Measurements from ENCODE around the gene AK2. TPM values are rescaled to one million over a fixed set of nuclear protein-coding genes. Genes with fewer than 3 reads are reported as not detected.

AK2 gene
- total and polyA plus RNA-seq, 10 of the 15 experiments (the other 5 are each of a cell fraction or from before 2014, with no cell fraction given) = 52.3 to 500 (median 278) TPM

DNA sequence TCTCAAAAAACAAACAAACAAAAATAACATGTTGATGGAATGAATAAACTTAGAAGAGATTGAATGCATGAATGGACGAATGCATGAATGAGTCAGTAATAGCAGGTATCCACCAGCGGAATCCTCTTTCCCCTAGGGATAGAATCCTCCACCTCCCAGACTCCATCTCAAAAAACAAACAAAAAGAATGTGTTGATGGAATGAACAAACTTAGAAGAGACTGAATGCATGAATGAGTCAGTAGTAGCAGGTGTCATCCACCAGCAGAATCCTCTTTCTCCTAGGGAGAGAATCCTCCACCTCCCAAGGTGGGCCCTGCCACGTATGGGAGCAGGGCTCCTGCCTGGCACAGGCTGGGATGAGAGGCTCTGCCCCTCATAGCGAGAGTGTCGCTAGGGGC is 45.3 kb downstream of the AK2 start (continued):
- TF ChIP-seq, protein P1, sequence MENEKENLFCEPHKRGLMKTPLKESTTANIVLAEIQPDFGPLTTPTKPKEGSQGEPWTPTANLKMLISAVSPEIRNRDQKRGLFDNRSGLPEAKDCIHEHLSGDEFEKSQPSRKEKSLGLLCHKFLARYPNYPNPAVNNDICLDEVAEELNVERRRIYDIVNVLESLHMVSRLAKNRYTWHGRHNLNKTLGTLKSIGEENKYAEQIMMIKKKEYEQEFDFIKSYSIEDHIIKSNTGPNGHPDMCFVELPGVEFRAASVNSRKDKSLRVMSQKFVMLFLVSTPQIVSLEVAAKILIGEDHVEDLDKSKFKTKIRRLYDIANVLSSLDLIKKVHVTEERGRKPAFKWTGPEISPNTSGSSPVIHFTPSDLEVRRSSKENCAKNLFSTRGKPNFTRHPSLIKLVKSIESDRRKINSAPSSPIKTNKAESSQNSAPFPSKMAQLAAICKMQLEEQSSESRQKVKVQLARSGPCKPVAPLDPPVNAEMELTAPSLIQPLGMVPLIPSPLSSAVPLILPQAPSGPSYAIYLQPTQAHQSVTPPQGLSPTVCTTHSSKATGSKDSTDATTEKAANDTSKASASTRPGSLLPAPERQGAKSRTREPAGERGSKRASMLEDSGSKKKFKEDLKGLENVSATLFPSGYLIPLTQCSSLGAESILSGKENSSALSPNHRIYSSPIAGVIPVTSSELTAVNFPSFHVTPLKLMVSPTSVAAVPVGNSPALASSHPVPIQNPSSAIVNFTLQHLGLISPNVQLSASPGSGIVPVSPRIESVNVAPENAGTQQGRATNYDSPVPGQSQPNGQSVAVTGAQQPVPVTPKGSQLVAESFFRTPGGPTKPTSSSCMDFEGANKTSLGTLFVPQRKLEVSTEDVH (IDR thresholded peaks at IDR 0.05; ENCODE audit: low read depth, partially characterized antibody) = no peak
- TF ChIP-seq SIN3A (IDR thresholded peaks at IDR 0.05; ENCODE audit: low read depth, low read length) (no peak), NR2C2 (IDR thresholded peaks at IDR 0.05; ENCODE audit: borderline replicate concordance, control insufficient read depth, insufficient read length, low read depth) (no peak), RBBP5 (conservative IDR thresholded peaks at IDR 0.05) (no peak), TBL1XR1 (IDR thresholded peaks at IDR 0.05; ENCODE audit: low read depth, low read length) (no peak), NRF1 (conservative IDR thresholded peaks at IDR 0.05; ENCODE audit: low read depth, low read length) (no peak)
- TF ChIP-seq, protein P2, sequence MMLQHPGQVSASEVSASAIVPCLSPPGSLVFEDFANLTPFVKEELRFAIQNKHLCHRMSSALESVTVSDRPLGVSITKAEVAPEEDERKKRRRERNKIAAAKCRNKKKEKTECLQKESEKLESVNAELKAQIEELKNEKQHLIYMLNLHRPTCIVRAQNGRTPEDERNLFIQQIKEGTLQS (IDR thresholded peaks at IDR 0.05; ENCODE audit: borderline replicate concordance, extremely low read depth, low read depth, low read length) = no peak

GRCh38 chr1:32990887-32991286 is 45.8 kb downstream of the AK2 start:
- FAIRE-seq = no peak
- H3K4me1 ChIP-seq (ENCODE audit: control insufficient read depth, insufficient read depth, low read length) = peaks cover 57% of the 10 kb centered on the region

More at GRCh38 chr1:32990887-32991286, 45.8 kb downstream of the AK2 start:
- no peaks in the 10 kb centered on the region for H3K79me2 ChIP-seq (ENCODE audit: control insufficient read depth, insufficient read depth, low read length)
- H3K27ac ChIP-seq (ENCODE audit: control insufficient read depth, insufficient read depth) = peak overlapping the region; percentile 99
- WGBS (ENCODE audit: insufficient coverage, insufficient replicate concordance, low lambda C conversion rate, missing lambda C conversion rate) = 85% methylated on average over 4 of the region's 5 CpGs
- H3K27me3 ChIP-seq (replicated peaks in 1 of 2; ENCODE audit: control insufficient read depth in 2 of 2, insufficient read depth in 2 of 2, low read length in 1 of 2) = no peaks in the 10 kb centered on the region
- no TSS peak for BruUV-seq (replicated peaks)
- intact Hi-C loops (cut with micrococcal nuclease; ENCODE audit: unreplicated experiment) (loop anchor here (5.0 kb wide), 1 partner anchor 36 kb away; no protein-coding TSS in a partner anchor), in situ Hi-C loops (cut with MboI) (no loop called here)
- no peak overlapping the region for H3K4me2 ChIP-seq (ENCODE audit: control insufficient read depth, insufficient read depth)
- ATAC-seq (no peak), DNase-seq (ENCODE audit: low read depth, low spot score) (no peak)
- H3K9ac ChIP-seq (ENCODE audit: control insufficient read depth, insufficient read depth, low read length) = no peak overlapping the region; the same call in 1 of the 2 replicates
- no peak for TF ChIP-seq SREBF2 (IDR thresholded peaks at IDR 0.05; ENCODE audit: low read length)
- TF ChIP-seq BACH1 (IDR thresholded peaks at IDR 0.05; ENCODE audit: borderline replicate concordance) = no peak
- TF ChIP-seq EED (IDR thresholded peaks at IDR 0.05; ENCODE audit: low read depth) = no peak
- no peak for TF ChIP-seq HCFC1 (IDR thresholded peaks at IDR 0.05; ENCODE audit: low read length)
- no peak for TF ChIP-seq STAT1 (conservative IDR thresholded peaks at IDR 0.05)
- TF ChIP-seq, protein P3, sequence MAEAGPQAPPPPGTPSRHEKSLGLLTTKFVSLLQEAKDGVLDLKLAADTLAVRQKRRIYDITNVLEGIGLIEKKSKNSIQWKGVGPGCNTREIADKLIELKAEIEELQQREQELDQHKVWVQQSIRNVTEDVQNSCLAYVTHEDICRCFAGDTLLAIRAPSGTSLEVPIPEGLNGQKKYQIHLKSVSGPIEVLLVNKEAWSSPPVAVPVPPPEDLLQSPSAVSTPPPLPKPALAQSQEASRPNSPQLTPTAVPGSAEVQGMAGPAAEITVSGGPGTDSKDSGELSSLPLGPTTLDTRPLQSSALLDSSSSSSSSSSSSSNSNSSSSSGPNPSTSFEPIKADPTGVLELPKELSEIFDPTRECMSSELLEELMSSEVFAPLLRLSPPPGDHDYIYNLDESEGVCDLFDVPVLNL (IDR thresholded peaks at IDR 0.05; ENCODE audit: low read depth, low read length) = no peak
- TF ChIP-seq BRCA1 (IDR thresholded peaks at IDR 0.05; ENCODE audit: low read depth, low read length) = no peak
- TF ChIP-seq TCF12 (IDR thresholded peaks at IDR 0.05; ENCODE audit: low read depth, low read length) = no peak
- TF ChIP-seq RAD51 (IDR thresholded peaks at IDR 0.05) = no peak
- TF ChIP-seq POLR2AphosphoS2 (IDR thresholded peaks at IDR 0.05; ENCODE audit: low read depth, low read length) = no peak
- no peak for TF ChIP-seq FOXM1 (IDR thresholded peaks at IDR 0.05; ENCODE audit: low read depth, low read length)
- CTCF ChIA-PET = interaction anchor here (1.5 to 2.5 kb wide), 2 partner anchors 16 to 64 kb away, joined by 5 to 11 read pairs; no protein-coding TSS in a partner anchor
- no peaks in the 10 kb centered on the region; a peak in 1 of 4 replicates for H3K36me3 ChIP-seq (ENCODE audit: control insufficient read depth in 2 of 2, insufficient read depth in 2 of 2, low read length in 1 of 2)
- SMC1A ChIA-PET (ENCODE audit: uncharacterized antibody, unreplicated experiment) = interaction anchor here (4.0 kb wide), 1 partner anchor 29 kb away, joined by 30 read pairs; no protein-coding TSS in a partner anchor
- RAD21 ChIA-PET (ENCODE audit: unreplicated experiment) = interaction anchor here (1.3 to 4.0 kb wide), 3 partner anchors 10 to 31 kb away, joined by 3 to 63 read pairs (median 38); partner anchors contain the start of gene RNF19B
- no peaks in the 10 kb centered on the region for H3K9me3 ChIP-seq (replicated peaks; ENCODE audit: control insufficient read depth, insufficient read depth, low read length)
- H3K4me3 ChIP-seq = no peak overlapping the region
- POLR2A ChIA-PET = interaction anchor here (0.6 to 4.8 kb wide), 5 partner anchors 10 to 34 kb away, joined by 4 to 56 read pairs (median 10); partner anchors contain the start of gene RNF19B
- H2AFZ ChIP-seq (ENCODE audit: control insufficient read depth, low read depth, low read length) = no peak overlapping the region
- no peaks in the 10 kb centered on the region for H4K20me1 ChIP-seq (ENCODE audit: control insufficient read depth, insufficient read depth)
